ENCODE measurements around the gene CDH8. TPM values are rescaled to one million over a fixed set of nuclear protein-coding genes. Genes with fewer than 3 reads are reported as not detected.

The CDH8 gene
- total and polyA plus RNA-seq, 9 donors: 0.42 to 2.9 (median 1.5) TPM

DNA sequence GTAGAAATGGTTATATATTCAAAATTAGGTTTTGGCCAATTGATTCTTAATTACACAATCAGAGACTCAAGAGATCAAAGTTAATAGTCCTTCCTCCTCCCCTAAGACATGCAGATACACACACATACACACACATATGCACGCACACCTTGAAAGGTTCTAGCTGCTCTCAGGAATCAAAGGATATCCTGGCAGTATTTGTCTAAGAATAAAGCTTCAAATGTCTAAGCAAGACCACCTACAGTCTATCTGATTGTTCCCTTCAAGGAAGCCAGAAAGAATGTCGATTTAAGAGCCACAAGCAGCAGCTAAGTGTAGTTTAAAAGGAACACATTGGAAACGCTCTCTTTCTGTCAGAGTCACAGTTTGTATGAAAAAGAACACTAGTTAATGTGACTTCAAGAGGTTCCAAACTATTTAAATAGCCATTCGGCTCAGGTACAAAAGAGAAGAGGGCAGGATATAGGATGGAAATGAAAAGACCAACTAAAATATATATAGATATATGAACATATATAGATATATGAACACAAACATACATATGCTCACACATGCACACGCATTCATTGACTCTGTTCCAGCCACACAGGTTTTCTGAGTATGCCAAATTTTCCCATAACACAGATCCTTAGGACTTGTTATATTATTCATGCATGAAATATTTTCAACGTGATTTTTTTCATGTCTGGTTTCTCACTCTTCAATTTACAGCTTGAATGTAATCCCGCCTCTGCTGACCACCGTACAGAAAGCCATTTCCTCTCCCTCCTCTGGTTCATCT, 79.0 kb downstream of the CDH8 start:
- no peaks in the 10 kb centered on the region for H3K9me3 ChIP-seq
- H3K27me3 ChIP-seq: no peaks in the 10 kb centered on the region
- no peak overlapping the region for H3K27ac ChIP-seq
- TF ChIP-seq EP300 (IDR thresholded peaks at IDR 0.05): no peak
- TF ChIP-seq, protein P1, sequence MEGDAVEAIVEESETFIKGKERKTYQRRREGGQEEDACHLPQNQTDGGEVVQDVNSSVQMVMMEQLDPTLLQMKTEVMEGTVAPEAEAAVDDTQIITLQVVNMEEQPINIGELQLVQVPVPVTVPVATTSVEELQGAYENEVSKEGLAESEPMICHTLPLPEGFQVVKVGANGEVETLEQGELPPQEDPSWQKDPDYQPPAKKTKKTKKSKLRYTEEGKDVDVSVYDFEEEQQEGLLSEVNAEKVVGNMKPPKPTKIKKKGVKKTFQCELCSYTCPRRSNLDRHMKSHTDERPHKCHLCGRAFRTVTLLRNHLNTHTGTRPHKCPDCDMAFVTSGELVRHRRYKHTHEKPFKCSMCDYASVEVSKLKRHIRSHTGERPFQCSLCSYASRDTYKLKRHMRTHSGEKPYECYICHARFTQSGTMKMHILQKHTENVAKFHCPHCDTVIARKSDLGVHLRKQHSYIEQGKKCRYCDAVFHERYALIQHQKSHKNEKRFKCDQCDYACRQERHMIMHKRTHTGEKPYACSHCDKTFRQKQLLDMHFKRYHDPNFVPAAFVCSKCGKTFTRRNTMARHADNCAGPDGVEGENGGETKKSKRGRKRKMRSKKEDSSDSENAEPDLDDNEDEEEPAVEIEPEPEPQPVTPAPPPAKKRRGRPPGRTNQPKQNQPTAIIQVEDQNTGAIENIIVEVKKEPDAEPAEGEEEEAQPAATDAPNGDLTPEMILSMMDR (IDR thresholded peaks at IDR 0.05): no peak
- TF ChIP-seq POLR2A (IDR thresholded peaks at IDR 0.05): no peak
- WGBS, 3 donors: 64 to 68% (median 65%) methylated on average over 8 of the region's 8 CpGs
- no peak for DNase-seq
- no peaks in the 10 kb centered on the region for H3K36me3 ChIP-seq
- H3K4me1 ChIP-seq (ENCODE audit: insufficient read depth): no peaks in the 10 kb centered on the region
- no peak overlapping the region for H3K4me3 ChIP-seq
- intact Hi-C loops (cut with DNase I): loop anchor here in 1 of 4 donors (5.0 kb wide), 1 partner anchor 250 kb away; no protein-coding TSS in a partner anchor

DNA sequence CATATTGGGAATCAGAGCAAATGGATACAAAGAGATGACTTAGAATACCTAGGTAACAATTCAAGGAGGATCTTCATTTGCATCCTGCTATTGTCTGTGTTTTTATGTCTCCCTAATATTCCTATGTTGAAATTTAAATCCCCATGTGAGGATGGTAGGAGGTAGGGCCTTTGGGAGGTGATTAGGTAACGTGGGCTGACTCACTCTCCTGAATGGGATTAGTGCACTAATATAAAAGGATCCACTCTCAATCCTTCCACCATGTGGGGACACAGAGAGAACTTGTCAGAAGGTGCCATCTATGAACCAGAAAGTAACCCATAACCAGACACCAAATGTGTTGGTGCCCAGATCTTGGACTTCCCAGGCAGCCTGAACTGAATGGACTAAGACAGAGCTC, 83.4 kb downstream of the CDH8 start:
- TF ChIP-seq POLR2A (IDR thresholded peaks at IDR 0.05) (no peak), EP300 (IDR thresholded peaks at IDR 0.05) (no peak)
- TF ChIP-seq, protein P1 (IDR thresholded peaks at IDR 0.05): no peak
- H3K9me3 ChIP-seq: no peaks in the 10 kb centered on the region
- no peak for DNase-seq
- WGBS, 3 donors: 64 to 83% (median 74%) methylated on average over 1 of the region's 1 CpG
- H3K27me3 ChIP-seq: no peaks in the 10 kb centered on the region
- intact Hi-C loops (cut with DNase I): no loop called here
- H3K4me3 ChIP-seq: no peak overlapping the region
- H3K27ac ChIP-seq: no peak overlapping the region
- H3K36me3 ChIP-seq: no peaks in the 10 kb centered on the region
- no peaks in the 10 kb centered on the region for H3K4me1 ChIP-seq (ENCODE audit: insufficient read depth)

DNA sequence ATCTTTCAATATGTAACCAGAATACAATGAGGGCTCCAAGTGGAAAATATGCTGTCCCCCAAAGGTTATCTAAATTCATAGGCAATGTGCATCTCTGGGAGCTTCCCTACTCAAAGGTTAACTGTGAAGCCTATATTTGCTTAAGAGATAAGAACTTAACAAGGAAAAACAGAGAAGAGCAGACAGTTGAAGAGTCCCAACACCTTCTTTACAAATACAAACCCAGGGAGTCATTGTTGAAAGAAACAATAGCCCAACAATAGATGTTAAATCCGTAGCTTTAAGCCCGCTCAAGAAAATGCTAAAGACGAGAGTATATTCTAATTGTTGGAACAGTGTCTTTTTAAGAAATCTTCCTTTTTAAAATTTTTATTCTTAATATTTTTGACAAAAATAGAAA, 87.8 kb downstream of the CDH8 start:
- no peaks in the 10 kb centered on the region for H3K4me1 ChIP-seq (ENCODE audit: insufficient read depth)
- no peak for DNase-seq
- no peak overlapping the region for H3K27ac ChIP-seq
- intact Hi-C loops (cut with DNase I): no loop called here
- no peaks in the 10 kb centered on the region for H3K36me3 ChIP-seq
- 90 to 93% (median 93%) methylated on average over 3 of the region's 3 CpGs for WGBS, 3 donors
- no peaks in the 10 kb centered on the region for H3K27me3 ChIP-seq
- no peaks in the 10 kb centered on the region for H3K9me3 ChIP-seq
- TF ChIP-seq, protein P1 (IDR thresholded peaks at IDR 0.05): no peak
- TF ChIP-seq EP300 (IDR thresholded peaks at IDR 0.05): no peak
- no peak for TF ChIP-seq POLR2A (IDR thresholded peaks at IDR 0.05)
- no peak overlapping the region for H3K4me3 ChIP-seq

DNA sequence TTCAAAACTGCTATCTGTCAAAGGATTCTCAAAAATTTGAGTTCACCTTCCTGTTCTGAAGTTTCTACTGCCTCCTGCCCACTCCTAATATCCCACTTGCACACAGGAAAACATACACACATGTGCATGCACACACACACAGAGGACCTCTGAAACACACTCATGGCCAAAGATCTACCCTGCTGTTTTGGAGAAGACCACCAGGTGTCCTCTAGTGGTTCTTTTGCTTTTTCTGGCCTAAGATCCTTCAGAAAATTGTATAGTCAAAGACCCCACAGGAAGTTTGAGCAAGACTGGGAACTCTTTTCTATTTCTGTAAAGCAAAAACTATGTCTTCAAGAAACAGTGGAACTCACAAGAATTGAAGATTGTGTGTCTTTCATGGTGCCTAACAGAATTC, 90.2 kb downstream of the CDH8 start:
- no peaks in the 10 kb centered on the region for H3K9me3 ChIP-seq
- no peak for DNase-seq
- H3K4me3 ChIP-seq: no peak overlapping the region
- no peaks in the 10 kb centered on the region for H3K4me1 ChIP-seq (ENCODE audit: insufficient read depth)
- H3K27me3 ChIP-seq: no peaks in the 10 kb centered on the region
- no peak overlapping the region for H3K27ac ChIP-seq
- intact Hi-C loops (cut with DNase I): no loop called here
- H3K36me3 ChIP-seq: no peaks in the 10 kb centered on the region
- no peak for TF ChIP-seq EP300 (IDR thresholded peaks at IDR 0.05)
- TF ChIP-seq POLR2A (IDR thresholded peaks at IDR 0.05): no peak
- TF ChIP-seq, protein P1 (IDR thresholded peaks at IDR 0.05): no peak
